GM18873 (cell line): Measurements from ENCODE around the gene PREX1.
"Not testable (repeated sequence)": the region's sequence is repeated elsewhere in the genome, so short reads cannot be mapped to it uniquely, and the experiment has no call there.

ENCODE experiments used
- ATAC-seq: cut with Tn5 transposase; IDR thresholded peaks from one replicate; pipeline ENCODE4 v1.9.1; 2021; ENCODE audit warnings: mild to moderate bottlenecking, moderate library complexity, moderate number of reproducible peaks; ENCODE audit not compliant: unreplicated experiment, low FRiP score

PREX1 gene

DNA sequence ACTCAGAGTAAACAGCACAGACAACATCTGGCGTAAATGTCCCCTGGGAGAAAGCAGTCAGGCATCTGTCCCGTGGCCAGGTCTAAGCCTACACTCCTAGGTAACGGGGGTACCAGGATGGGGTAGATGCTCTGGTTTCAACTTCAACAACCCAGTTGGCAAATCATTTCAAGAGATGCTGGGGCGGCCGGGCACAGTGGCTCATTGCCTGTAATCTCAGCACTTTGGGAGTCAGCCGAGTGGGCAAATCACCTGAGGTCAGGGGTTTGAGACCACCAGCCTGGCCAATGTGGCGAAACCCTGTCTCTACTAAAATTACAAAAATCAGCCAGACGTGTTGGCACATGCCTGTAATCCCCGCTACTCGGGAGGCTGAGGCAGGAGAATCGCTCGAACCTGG lies 12.3 kb downstream of the PREX1 start:
- ATAC-seq: no peak

DNA sequence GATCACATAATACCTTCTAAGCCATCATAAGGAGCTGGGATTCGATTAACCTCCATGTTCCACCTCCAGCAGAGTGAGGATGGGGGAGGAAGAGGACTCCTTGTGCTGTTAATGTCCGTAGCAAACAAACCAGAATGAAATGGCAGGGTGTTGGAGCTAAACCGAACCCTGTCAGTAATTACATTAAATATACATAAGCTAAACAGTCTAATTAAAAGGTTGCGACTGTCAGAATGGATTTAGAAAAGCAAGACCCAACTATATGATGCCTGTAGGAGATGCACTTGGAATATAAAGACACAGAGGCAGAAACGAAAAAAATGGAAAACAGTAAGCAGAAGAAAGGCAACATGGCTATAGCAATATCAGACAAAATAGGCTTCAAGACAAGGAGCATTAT lies 13.2 kb downstream of the PREX1 start:
- no peak for ATAC-seq

DNA sequence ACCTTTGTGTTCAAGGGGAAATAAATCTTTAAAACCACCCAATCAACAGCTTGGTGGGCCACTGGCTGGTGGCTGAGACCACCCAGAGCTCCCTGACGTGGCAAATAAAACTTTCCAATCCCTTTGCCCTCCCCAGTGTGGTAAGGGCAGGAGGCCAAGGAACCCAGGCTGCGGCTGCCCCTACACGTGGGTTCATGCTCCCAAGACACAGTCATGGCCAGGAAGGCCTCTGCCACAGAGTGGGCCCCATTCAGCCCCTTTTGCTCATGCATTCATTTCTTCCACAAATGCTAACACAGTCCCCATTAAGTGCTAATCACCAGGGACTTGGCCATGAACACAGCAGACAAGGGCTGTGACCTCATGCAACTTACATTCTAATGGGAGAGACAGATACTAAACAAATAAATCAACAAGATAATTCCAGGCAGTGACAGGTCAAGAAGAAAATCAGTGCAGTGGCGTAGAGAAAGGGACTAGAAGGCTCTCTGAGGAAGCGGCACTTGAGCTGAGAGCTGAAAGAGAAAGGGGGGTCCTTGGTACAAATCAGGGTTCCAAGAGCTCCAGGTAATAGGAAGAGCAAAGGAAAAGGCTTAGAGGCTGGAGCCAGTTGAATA lies 13.8 kb downstream of the PREX1 start:
- ATAC-seq: no peak

DNA sequence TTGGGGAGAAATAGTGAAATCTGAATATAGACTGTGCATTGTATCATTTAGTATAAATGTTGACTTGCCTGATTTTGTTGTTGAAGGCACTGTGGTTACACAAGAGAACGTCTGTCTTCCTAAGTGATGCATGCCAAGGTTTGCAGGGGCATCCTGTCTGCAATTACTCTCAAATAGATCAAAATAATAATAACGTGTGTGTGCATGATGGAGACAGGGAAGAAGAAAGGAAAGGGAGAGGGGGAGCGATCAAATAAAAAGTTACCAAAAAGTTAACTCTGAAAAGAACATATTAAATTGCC lies 14.4 kb downstream of the PREX1 start:
- ATAC-seq: no peak

DNA sequence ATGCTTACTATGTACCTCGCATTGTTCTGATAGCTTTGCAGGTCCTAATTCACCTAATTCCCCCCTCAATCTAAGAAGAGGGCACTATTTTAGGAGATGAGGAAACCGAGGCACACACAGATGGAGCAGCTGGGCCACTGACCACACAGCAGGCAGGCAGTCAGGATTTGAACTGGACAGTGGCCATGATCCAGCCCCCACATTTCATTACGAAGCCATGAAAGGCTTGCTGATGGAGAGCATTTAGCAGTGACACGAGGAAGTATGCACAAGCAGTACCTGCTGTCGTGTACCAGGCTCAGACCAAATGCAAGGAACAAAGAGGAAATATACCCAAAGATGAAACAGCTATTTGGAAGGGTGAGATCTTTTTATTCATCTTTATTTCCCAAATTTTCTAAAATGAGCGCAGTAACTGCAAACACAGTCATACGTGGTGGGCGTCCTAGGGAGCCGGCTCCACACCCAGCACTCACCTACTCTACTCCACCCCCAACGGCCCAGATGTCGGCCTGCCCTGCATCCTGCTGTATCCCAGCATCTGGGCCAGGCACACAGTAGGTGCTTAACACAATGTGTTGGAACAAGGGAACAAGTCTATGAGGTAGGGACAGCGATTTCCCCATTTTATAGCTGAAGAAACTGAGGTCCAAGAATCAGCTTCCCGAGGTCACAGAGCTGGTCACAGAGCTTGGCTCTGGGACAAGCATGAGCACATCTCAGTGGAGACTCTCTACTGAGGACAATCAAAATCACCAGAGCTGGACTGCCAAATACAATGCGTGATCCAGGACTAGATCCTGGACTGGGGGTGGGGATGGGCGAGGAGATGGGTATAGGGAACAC lies 15.0 kb downstream of the PREX1 start:
- ATAC-seq: no peak

DNA sequence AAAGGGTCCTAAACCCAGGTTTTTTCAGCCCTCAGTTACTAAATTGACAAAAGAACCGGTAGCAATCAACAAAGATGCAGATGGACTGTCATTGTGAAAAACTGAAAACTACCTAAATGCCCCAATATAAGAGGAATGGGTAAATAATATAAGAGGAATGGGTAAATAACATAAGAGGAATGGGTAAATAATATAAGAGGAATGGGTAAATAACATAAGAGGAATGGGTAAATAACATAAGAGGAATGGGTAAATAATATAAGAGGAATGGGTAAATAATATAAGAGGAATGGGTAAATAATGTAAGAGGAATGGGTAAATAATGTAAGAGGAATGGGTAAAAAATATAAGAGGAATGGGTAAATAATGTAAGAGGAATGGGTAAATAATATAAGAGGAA lies 15.7 kb downstream of the PREX1 start:
- not testable (repeated sequence) for ATAC-seq

DNA sequence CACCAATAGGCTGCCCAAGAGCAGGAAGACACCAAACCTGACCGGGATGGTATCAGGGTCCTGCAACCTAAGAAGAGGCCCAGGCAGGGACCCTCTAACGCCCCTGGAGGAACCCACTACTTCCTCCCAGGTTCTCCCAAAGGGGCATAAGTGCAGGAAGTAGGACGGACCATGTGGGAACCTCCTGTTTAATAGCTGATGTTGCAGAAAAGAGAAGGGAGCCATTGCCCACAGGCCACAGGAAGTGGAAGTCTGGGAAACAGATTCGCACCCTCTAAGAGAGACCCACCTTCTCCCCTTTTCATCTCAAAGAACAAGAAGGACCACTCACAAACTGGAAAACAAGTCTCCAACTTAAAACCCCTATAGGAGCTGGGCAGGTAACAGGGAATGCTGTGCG lies 18.1 kb downstream of the PREX1 start:
- ATAC-seq: no peak

DNA sequence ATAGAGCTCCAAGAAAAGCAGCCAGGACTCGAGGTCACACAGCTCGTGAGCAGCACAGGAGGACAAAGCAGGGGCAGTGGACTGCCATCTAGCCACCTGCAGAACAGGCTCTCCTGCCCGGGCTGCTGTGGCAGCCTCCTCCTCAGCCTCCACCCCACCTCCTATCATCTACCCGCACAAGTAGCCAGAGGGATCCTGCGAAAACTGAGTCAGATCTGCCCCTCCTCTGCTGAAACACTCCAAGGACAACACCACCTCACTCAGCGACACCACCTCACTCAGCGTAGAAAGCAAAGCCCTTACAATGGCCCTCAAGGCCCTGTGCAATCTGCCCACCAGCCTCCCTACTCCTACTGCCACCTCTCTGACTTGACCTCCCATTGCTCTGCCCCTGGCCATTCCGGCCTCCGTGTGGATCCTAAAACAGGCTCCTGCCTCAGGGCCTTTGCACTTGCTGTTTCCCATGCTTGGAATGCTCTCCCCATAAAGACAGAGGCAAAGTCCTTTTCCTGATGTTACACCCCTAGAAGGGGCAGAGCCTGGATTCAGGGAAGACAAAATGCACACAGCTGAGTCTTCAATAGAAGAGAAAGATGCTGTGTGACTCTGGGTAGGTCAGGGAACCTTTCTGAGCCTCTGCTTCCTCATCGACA lies 19.3 kb downstream of the PREX1 start:
- ATAC-seq: no peak

DNA sequence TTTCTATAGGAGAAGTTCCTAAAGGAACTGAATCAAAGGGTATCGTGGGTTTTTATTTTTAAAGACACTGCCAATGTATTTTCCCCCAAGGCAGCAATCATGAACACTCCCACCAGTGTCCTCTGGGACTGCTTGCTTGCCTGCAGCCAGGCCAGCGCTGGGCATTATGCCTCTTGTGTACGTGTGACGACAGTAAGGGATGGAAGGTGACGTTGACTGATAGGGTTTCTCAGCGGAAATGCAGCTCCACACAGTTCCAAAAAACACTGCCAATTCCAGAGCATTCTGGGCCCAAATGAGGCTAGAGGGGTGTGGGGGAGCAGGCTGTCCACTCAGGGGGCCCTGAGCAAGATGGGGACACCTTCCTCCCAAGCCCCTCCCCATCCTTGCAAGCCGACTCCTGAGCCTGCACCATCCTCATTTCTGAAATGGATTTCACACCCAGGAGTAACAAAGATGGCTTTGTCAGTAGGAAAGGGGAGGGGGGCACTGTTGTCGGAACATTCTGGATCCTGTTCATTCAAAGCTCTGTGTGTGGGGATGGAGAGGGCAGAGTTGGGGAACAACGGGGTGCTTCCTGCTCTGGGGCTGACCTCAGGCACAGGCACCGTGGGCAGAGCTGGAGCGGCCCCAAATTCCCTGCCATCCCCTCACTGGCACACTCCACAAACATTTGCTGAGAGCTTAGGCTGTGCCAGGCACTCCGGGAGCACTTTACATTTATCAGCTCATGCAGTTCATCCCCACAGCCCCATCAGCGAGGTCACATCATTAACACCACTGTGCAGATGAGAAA lies 20.0 kb downstream of the PREX1 start:
- ATAC-seq: no peak

DNA sequence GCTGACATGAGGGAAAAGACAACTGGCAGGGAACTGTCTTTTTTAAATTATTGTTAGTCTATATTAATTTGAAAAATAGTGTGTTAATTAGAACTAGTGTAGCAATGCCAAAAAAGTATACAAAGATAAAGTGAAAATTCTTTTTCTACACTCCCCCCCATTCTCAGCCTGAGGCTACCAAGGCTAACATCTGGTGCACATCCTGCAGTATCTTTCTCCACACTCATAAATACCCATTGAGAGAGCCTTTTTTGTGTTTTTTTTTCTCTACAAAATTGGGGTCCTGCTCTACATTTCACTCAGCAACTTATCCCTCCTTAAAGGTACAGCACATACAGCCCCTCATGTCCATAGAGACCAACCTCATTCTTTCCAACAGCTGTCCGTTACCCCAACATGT lies 20.7 kb downstream of the PREX1 start:
- no peak for ATAC-seq

DNA sequence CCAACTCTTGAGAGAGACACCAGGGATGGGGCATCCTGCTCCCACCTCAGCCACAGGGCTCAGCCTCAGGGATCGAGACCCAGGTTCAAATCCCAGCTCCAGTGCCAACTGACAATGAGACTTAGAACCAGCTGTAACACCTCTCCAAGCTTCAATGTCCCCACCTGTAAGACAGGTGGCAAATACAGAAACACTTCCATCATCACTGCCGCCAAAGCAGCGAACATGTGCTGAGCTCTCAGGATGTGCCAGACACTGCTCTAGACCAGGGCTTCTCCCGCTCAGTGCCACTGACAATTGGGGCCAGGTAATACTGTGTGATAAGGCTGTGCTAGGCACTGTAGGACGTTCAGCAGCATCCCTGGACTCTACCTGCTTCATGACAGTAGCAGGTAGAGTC lies 22.1 kb downstream of the PREX1 start:
- no peak for ATAC-seq

DNA sequence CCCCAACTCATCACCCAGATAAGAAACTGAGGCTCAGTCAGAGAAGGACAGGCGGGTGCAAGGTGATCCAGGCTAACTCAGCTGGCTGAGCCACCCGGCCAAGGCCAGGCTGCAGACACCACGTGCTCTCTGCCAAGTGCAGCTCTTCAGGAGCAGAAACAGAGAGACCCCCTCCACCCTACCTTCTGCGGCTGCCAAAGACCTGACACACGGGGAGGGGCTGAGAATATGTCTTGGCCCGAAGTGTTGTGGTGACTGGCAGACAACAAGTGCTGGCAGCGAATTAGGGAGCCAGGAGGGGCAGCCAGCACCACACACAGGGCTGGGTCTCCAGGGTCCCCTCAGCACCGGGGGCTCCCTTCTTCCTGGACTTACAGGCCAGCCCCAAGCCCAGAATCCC lies 22.5 kb downstream of the PREX1 start:
- ATAC-seq: no peak

DNA sequence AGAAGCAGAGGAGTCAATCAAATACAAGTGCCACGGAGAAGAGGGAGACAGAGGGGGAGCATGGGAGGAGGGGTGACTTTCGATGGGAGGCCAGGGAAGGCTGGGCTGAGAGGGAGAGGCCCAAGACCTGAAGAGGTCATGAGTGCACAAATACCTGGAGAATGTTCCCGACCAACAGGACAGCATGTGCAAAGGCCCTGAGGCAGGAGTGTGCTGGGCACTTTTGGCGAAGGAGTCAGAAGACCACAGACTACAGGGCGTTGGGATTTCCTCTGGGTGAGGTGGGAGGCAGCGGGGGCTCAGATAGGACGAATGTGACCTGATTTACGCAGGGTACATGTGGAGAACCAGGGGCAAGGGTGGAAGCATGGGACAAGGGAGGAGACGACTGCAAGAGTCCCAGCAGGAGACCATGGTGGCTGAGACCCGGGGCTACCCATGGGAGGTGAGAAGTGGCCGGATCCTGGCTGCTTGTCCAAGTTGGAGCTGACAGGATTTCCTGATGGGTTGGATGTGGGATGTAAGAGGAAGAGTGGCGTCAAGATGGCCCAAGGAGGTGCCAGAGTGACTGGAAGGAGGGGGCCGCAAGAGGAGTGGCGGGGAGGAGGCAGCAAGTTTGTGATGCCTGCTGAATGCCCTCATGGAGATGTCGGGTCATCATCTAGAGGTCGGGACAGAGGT lies 23.4 kb downstream of the PREX1 start:
- ATAC-seq: no peak

DNA sequence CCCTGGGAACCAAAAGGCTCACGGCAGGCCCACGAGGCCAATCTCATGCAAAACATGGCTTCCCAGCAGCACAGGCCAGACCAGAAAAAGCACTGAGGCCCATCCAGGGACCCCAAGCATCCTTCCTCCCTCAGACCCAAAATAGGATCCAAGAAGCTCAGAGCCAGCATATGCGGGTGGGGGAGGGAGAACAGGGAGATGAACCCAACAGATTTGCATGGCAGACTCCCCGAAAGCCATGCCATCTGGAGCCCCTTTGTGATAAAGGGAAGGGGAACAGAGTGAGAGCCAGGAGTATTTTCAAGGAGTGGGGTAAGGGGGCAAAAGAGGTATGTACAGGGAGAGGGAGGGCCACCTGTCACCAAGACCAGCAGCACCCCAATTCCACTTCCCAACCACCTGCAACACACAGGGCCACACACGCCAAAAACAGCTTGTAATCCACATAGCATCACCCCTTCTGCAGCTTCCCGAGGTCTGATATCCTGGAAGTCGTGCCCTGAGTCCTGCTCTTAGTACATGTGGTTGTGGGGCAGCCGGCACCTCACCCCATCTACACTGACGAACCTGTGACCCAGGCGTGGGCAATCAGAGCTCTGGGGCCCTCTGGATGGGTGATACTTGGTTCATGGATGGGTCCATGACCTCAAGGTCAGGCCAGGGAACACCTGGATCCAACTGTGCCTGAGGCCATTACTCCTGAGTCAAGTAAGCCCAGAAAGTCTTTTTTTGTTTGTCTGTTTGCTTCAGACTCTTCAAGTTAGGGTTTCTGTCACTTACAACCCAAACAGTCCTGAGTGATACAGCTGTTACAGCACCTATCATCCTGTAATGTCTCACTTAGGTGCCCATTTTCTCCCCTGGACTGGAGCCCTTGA lies 24.4 kb downstream of the PREX1 start:
- no peak for ATAC-seq

DNA sequence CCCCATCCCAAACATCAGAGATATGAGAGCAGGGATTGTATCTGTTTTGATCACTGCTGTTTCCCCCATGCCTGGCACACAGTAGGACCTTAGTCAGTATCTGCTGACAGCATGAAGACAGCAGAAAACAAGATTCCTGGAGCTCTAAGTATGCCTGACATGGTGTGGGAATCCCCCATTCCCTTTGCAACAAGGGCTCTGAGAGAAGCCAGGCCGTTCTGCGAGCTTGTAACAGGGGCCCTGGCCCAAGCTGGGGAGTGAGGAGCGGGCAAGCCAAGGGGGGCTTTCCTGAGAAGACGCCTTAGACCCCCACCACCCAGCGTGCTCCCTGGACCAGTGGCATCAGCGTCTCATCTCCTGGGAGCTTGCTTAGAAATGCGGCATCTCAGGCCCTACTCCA lies 25.2 kb downstream of the PREX1 start:
- ATAC-seq: no peak

DNA sequence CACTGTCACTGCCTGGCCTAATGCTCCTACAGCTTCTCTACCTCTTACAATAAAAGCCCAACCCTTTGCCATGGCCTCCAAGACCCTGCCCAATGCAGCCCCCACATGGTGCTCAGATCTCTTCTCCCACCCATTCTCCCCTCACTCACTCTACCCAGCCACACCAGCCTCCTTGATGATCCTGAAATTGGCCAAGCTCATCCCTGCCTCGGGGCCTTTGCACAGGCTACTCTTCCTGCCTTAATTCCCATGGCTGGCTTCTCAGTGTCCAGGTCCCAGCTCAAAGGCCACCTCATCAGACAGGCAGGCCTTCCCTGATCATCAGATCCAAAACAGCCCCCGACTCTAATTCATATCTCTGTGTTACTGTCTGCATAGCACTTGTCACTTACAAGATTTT lies 25.6 kb downstream of the PREX1 start:
- ATAC-seq: no peak

DNA sequence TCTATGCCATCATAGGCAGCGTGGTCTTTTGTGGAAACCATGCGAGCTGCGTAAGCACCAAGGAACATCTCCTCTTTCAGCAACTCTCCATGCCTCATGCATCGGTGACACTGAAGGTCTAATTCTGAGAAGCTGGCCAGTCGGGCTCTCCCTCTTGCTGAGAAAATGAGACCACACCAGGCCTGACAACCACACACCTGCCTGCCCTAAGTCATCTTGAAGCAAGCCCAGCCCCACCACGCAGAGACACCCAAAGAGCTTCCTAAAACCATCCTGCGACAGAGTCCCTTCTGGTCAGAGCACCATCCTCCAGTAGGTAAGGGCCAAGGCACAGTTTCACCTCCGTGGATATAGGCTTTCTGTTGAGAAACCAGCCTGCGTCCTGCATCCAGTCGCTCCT lies 26.6 kb downstream of the PREX1 start:
- ATAC-seq: no peak

DNA sequence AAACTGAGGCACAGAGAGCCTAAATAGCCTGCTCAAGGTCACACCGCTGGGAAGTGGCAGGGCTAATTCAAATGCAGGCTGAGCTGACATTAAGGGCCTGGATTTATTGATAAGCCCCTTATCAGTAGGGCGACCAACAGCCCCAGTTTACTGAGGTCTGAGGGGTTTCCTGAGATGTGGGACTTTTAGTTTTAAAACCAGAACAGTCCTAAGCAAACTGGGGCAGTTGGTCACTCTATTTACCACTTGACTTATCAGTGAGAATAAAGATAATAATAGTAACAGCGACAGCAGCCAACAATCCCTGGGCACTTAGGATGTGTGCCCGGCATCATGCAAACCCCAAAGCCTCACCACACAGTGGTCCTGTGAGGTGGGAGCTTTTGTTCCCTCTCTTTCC lies 27.6 kb downstream of the PREX1 start:
- ATAC-seq: no peak

DNA sequence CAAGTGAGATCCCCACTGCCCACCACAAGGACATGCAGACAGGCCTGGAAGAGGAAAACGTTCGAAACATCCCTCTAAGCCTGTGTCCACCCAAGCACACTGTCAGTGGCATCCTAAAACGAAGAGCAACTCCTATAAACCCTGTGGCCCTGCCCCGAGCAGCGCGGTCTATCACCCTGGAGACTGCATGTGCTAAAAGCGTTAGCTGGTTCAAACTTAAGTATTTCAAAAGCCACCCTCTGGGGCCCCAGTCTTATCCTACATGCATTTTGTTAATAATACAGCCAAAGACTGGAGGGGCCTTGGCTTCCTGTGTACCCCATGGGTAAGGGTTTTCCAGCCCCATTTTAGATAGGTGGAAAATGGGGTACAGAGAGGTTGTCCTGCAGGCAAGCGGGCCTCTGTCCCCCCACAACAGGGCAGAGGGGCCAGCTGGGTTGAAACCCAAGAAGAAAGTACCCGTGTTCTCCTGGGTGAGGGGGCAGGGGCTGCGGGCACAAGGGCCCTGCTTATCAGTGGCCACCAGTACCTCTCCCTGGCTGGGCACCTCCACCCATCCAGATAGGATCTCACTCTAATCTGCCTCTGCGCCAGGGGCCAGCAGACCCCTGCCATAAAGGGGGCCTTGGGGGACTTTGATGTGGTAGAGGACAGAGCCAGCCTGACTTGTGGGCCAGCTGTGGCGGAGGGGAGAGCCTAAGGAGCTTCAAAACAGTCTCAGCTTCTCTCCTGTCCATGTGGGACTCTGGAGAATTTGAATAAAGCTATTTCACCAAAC lies 28.3 kb downstream of the PREX1 start:
- ATAC-seq: no peak
